ENCODE data around the gene SNCAIP. TPM values are rescaled to one million over a fixed set of nuclear protein-coding genes. Genes with fewer than 3 reads are reported as not detected.

Gene SNCAIP
- total and polyA plus RNA-seq, 2 experiments from 2014 or later, result 6.1 to 11.9 TPM

DNA sequence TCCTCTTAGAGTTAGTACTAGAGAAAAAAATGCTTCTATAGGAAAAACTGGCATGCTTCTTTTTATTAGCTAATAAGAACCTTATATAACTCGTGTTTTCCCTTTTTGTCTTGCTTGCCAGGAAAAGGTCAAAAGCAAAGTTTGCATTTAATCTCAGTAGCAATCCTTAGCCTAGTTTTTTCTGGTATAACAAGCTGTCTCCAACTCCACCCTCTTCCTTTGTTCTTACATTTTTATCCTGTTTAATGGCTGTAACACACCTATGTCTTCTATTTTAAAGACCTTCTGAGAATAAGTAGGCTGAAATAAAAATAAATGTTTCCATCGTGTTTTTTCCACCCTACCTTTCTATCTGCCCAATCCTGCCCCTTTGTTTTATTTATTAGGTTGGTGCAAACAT lies 158.3 kb downstream of the SNCAIP start:
- ATAC-seq, result no peak
- H3K4me3 ChIP-seq, result no peak overlapping the region
- no peaks in the 10 kb centered on the region for H3K27me3 ChIP-seq (ENCODE audit: insufficient read depth)
- H3K27ac Mint-ChIP-seq, result no peak overlapping the region; the same call in 1 of the 2 replicates
- no peaks in the 10 kb centered on the region for H3K79me2 ChIP-seq (replicated peaks; ENCODE audit: insufficient read depth)
- peaks cover 52% of the 10 kb centered on the region for H3K4me1 ChIP-seq (ENCODE audit: insufficient read depth)
- peaks cover 7% of the 10 kb centered on the region; the same call in 2 of the 3 replicates for H3K36me3 Mint-ChIP-seq (ENCODE audit: low read depth)
- H3K27ac ChIP-seq (ENCODE audit: low read depth), result no peak overlapping the region
- no peaks in the 10 kb centered on the region; the same call in 2 of the 3 replicates for H3K9me3 Mint-ChIP-seq
- TF ChIP-seq ZNF331 (CRISPR knock-in tag; IDR thresholded peaks at IDR 0.05; ENCODE audit: low read depth), result no peak
- no peak for TF ChIP-seq ETS1 (IDR thresholded peaks at IDR 0.05)
- no peak for TF ChIP-seq EZH2phosphoT487 (IDR thresholded peaks at IDR 0.05; ENCODE audit: unreplicated experiment)
- no peak for TF ChIP-seq CREB1 (CRISPR knock-in tag; IDR thresholded peaks at IDR 0.05; ENCODE audit: low read depth)
- TF ChIP-seq, protein P1, sequence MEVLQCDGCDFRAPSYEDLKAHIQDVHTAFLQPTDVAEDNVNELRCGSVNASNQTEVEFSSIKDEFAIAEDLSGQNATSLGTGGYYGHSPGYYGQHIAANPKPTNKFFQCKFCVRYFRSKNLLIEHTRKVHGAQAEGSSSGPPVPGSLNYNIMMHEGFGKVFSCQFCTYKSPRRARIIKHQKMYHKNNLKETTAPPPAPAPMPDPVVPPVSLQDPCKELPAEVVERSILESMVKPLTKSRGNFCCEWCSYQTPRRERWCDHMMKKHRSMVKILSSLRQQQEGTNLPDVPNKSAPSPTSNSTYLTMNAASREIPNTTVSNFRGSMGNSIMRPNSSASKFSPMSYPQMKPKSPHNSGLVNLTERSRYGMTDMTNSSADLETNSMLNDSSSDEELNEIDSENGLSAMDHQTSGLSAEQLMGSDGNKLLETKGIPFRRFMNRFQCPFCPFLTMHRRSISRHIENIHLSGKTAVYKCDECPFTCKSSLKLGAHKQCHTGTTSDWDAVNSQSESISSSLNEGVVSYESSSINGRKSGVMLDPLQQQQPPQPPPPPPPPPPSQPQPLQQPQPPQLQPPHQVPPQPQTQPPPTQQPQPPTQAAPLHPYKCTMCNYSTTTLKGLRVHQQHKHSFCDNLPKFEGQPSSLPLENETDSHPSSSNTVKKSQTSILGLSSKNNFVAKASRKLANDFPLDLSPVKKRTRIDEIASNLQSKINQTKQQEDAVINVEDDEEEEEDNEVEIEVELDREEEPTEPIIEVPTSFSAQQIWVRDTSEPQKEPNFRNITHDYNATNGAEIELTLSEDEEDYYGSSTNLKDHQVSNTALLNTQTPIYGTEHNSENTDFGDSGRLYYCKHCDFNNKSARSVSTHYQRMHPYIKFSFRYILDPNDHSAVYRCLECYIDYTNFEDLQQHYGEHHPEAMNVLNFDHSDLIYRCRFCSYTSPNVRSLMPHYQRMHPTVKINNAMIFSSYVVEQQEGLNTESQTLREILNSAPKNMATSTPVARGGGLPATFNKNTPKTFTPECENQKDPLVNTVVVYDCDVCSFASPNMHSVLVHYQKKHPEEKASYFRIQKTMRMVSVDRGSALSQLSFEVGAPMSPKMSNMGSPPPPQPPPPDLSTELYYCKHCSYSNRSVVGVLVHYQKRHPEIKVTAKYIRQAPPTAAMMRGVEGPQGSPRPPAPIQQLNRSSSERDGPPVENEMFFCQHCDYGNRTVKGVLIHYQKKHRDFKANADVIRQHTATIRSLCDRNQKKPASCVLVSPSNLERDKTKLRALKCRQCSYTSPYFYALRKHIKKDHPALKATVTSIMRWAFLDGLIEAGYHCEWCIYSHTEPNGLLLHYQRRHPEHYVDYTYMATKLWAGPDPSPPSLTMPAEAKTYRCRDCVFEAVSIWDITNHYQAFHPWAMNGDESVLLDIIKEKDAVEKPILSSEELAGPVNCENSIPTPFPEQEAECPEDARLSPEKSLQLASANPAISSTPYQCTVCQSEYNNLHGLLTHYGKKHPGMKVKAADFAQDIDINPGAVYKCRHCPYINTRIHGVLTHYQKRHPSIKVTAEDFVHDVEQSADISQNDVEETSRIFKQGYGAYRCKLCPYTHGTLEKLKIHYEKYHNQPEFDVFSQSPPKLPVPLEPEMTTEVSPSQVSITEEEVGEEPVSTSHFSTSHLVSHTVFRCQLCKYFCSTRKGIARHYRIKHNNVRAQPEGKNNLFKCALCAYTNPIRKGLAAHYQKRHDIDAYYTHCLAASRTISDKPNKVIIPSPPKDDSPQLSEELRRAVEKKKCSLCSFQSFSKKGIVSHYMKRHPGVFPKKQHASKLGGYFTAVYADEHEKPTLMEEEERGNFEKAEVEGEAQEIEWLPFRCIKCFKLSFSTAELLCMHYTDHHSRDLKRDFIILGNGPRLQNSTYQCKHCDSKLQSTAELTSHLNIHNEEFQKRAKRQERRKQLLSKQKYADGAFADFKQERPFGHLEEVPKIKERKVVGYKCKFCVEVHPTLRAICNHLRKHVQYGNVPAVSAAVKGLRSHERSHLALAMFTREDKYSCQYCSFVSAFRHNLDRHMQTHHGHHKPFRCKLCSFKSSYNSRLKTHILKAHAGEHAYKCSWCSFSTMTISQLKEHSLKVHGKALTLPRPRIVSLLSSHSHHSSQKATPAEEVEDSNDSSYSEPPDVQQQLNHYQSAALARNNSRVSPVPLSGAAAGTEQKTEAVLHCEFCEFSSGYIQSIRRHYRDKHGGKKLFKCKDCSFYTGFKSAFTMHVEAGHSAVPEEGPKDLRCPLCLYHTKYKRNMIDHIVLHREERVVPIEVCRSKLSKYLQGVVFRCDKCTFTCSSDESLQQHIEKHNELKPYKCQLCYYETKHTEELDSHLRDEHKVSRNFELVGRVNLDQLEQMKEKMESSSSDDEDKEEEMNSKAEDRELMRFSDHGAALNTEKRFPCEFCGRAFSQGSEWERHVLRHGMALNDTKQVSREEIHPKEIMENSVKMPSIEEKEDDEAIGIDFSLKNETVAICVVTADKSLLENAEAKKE (CRISPR knock-in tag; IDR thresholded peaks at IDR 0.05), result no peak
- no peak for TF ChIP-seq NANOG (IDR thresholded peaks at IDR 0.05; ENCODE audit: borderline replicate concordance)
- TF ChIP-seq EZH2 (IDR thresholded peaks at IDR 0.05; ENCODE audit: low read depth, unreplicated experiment), result no peak
- no peak for TF ChIP-seq POLR2AphosphoS5 (IDR thresholded peaks at IDR 0.05; ENCODE audit: low read depth)
- TF ChIP-seq STAT1 (IDR thresholded peaks at IDR 0.05; ENCODE audit: unreplicated experiment), result no peak
- TF ChIP-seq CTCF (conservative IDR thresholded peaks at IDR 0.05; ENCODE audit: low read depth in 2 of 2), result no peak
- TF ChIP-seq JUNB (IDR thresholded peaks at IDR 0.05; ENCODE audit: unreplicated experiment), result no peak
- TF ChIP-seq ZNF114 (CRISPR knock-in tag; IDR thresholded peaks at IDR 0.05), result no peak
- TF ChIP-seq, protein P2, sequence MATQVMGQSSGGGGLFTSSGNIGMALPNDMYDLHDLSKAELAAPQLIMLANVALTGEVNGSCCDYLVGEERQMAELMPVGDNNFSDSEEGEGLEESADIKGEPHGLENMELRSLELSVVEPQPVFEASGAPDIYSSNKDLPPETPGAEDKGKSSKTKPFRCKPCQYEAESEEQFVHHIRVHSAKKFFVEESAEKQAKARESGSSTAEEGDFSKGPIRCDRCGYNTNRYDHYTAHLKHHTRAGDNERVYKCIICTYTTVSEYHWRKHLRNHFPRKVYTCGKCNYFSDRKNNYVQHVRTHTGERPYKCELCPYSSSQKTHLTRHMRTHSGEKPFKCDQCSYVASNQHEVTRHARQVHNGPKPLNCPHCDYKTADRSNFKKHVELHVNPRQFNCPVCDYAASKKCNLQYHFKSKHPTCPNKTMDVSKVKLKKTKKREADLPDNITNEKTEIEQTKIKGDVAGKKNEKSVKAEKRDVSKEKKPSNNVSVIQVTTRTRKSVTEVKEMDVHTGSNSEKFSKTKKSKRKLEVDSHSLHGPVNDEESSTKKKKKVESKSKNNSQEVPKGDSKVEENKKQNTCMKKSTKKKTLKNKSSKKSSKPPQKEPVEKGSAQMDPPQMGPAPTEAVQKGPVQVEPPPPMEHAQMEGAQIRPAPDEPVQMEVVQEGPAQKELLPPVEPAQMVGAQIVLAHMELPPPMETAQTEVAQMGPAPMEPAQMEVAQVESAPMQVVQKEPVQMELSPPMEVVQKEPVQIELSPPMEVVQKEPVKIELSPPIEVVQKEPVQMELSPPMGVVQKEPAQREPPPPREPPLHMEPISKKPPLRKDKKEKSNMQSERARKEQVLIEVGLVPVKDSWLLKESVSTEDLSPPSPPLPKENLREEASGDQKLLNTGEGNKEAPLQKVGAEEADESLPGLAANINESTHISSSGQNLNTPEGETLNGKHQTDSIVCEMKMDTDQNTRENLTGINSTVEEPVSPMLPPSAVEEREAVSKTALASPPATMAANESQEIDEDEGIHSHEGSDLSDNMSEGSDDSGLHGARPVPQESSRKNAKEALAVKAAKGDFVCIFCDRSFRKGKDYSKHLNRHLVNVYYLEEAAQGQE (IDR thresholded peaks at IDR 0.05; ENCODE audit: unreplicated experiment), result no peak
- H4K20me1 ChIP-seq (replicated peaks; ENCODE audit: insufficient read depth), result no peaks in the 10 kb centered on the region
- DNase-seq (ENCODE audit: low spot score), result no peak
- H3K4me2 ChIP-seq, result no peak overlapping the region
- no peaks in the 10 kb centered on the region for H3K36me3 ChIP-seq (ENCODE audit: insufficient read depth)
- H3K4me3 Mint-ChIP-seq, result no peak overlapping the region
- H2AFZ ChIP-seq, result no peak overlapping the region
- no peaks in the 10 kb centered on the region for H3F3A ChIP-seq (replicated peaks; ENCODE audit: low read depth)
- H3K27me3 Mint-ChIP-seq (ENCODE audit: insufficient read depth, low read depth, poor library complexity), result peaks cover 8% of the 10 kb centered on the region
- H3K4me1 Mint-ChIP-seq, result peaks cover 67% of the 10 kb centered on the region
- H3K9me2 ChIP-seq (ENCODE audit: insufficient read depth), result no peaks in the 10 kb centered on the region

All from GM23338 (cell line).